COLO668 (cell line): Measurements from ENCODE around the gene NOLC1.

Experiments
- DNase-seq: peaks from one replicate; lab custom pipeline; 2025; ENCODE audit not compliant: unreplicated experiment; lab: John Stamatoyannopoulos, UW

Gene NOLC1

GRCh38 chr10:102200751-102201640 lies 48.8 kb downstream of the NOLC1 start:
- DNase-seq, result no peak

DNA sequence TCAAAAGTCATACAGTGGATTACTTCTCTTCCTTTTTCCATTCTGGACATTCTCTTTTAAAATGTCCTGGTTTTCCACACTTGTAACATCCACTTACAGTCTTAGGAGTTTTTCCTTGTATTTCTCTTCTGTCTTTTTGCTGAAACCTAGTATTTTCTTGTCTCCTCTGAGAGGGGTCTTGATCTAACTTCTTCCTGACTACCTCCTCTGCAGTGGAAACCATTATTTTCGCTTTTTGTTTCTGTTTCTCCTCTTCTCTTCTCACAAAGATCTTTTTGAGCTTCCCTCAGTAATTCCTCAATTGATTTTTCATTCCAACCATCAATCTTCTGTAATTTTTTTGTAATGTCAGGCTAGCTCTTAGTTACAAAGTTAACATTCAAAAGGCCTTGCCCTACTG lies 50.2 kb downstream of the NOLC1 start:
- no peak for DNase-seq

- no peak for DNase-seq
Observed at GRCh38 chr10:102208311-102209035, 56.3 kb downstream of the NOLC1 start.

DNA sequence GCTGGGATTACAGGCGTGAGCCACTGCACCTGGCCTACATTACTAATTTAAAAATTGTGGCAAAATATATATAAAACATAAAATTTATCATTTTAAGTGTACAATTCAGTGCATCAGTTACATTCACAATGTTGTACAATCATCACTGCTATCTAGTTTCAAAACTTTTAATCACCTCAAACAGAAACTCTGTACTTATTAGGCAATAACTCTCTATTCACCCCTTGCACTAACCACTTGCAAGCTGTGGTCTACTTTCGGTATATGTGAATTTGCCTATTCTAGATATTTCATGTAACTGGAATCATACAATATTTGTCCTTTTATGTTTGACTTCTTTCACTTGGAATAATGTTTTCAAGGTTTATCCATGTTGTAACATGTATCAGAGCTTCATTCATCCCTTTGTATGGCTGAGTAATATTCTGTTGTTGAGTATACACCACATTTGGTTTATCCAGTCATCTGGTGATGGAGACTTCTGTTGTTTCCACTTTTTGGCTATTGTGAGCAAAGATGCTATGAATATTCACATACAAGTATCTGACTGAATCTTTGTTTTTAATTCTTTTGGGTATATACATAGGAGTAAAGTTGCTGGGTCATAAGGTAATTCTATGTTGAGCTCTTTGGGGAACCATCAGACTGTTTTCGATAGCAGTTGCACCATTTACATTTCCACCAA lies 59.6 kb downstream of the NOLC1 start:
- no peak for DNase-seq
